Ishikawa (cell line): ENCODE measurements around the gene IL21R.

Source experiments
- CEBPB ChIP-seq: IDR thresholded peaks from 2 replicates; pipeline ENCODE4 v1.6.1; 2012
- CREB1 ChIP-seq: IDR thresholded peaks from 2 replicates; pipeline ENCODE4 v1.6.1; 2012; ENCODE audit warnings: low read depth
- EGR1 ChIP-seq: IDR thresholded peaks from 2 replicates; pipeline ENCODE4 v1.6.1; 2012
- EP300 ChIP-seq: IDR thresholded peaks from 2 replicates; pipeline ENCODE4 v1.6.1; 2012; ENCODE audit warnings: borderline replicate concordance
- FOXM1 ChIP-seq: IDR thresholded peaks from 2 replicates; pipeline ENCODE4 v1.6.1; 2012; ENCODE audit warnings: low read depth, borderline replicate concordance
- NFIC ChIP-seq: IDR thresholded peaks from 2 replicates; pipeline ENCODE4 v1.6.1; 2012
- RAD21 ChIP-seq: IDR thresholded peaks from 2 replicates; pipeline ENCODE4 v1.6.1; 2012; ENCODE audit warnings: low read depth
- TAF1 ChIP-seq: IDR thresholded peaks from 2 replicates; pipeline ENCODE4 v1.6.1; 2012; ENCODE audit warnings: low read depth, mild to moderate bottlenecking
- TCF12 ChIP-seq: IDR thresholded peaks from 2 replicates; pipeline ENCODE4 v1.6.1; 2012; ENCODE audit warnings: low read depth
- TEAD4 ChIP-seq: IDR thresholded peaks from 2 replicates; pipeline ENCODE4 v1.6.1; 2012
- YY1 ChIP-seq: IDR thresholded peaks from 2 replicates; pipeline ENCODE4 v1.6.1; 2012; ENCODE audit warnings: low read depth
- ZBTB7A ChIP-seq: IDR thresholded peaks from 2 replicates; pipeline ENCODE4 v1.6.1; 2012; ENCODE audit warnings: low read depth
- TF ChIP-seq, protein P1 (sequence below): IDR thresholded peaks from 2 replicates; pipeline ENCODE4 v1.6.1; 2012; ENCODE audit warnings: low read depth, mild to moderate bottlenecking
- TF ChIP-seq, protein P2 (sequence below): IDR thresholded peaks from 2 replicates; pipeline ENCODE4 v1.6.1; 2012
- TF ChIP-seq, protein P3 (sequence below): IDR thresholded peaks from 2 replicates; pipeline ENCODE4 v1.6.1; 2012

Gene IL21R

DNA sequence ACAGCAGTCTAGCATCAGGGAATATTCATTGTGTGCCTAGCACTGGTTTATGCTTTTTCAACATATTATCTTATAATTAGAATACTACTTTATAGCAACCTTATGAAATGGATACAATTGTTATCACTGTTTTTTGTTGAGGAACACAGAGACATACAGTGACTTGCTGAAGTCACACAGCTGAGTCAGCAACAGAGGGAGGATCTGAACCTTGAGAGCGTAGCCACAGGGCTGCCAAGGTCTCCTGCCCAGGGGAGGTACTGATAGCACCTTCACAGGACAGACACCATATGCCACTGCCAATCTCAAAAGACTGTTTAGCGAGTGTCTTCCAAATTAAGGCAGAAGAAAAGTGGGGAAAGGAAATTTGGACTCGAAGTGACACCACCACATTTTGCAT is 84.8 kb downstream of the IL21R start:
- TF ChIP-seq TCF12 = no peak
- TF ChIP-seq, protein P1, sequence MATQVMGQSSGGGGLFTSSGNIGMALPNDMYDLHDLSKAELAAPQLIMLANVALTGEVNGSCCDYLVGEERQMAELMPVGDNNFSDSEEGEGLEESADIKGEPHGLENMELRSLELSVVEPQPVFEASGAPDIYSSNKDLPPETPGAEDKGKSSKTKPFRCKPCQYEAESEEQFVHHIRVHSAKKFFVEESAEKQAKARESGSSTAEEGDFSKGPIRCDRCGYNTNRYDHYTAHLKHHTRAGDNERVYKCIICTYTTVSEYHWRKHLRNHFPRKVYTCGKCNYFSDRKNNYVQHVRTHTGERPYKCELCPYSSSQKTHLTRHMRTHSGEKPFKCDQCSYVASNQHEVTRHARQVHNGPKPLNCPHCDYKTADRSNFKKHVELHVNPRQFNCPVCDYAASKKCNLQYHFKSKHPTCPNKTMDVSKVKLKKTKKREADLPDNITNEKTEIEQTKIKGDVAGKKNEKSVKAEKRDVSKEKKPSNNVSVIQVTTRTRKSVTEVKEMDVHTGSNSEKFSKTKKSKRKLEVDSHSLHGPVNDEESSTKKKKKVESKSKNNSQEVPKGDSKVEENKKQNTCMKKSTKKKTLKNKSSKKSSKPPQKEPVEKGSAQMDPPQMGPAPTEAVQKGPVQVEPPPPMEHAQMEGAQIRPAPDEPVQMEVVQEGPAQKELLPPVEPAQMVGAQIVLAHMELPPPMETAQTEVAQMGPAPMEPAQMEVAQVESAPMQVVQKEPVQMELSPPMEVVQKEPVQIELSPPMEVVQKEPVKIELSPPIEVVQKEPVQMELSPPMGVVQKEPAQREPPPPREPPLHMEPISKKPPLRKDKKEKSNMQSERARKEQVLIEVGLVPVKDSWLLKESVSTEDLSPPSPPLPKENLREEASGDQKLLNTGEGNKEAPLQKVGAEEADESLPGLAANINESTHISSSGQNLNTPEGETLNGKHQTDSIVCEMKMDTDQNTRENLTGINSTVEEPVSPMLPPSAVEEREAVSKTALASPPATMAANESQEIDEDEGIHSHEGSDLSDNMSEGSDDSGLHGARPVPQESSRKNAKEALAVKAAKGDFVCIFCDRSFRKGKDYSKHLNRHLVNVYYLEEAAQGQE = no peak
- TF ChIP-seq EGR1 = no peak
- no peak for TF ChIP-seq FOXM1
- no peak for TF ChIP-seq NFIC
- TF ChIP-seq RAD21 = no peak
- TF ChIP-seq TAF1 = no peak
- TF ChIP-seq, protein P2, sequence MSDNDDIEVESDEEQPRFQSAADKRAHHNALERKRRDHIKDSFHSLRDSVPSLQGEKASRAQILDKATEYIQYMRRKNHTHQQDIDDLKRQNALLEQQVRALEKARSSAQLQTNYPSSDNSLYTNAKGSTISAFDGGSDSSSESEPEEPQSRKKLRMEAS = no peak
- TF ChIP-seq, protein P3, sequence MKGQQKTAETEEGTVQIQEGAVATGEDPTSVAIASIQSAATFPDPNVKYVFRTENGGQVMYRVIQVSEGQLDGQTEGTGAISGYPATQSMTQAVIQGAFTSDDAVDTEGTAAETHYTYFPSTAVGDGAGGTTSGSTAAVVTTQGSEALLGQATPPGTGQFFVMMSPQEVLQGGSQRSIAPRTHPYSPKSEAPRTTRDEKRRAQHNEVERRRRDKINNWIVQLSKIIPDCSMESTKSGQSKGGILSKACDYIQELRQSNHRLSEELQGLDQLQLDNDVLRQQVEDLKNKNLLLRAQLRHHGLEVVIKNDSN = no peak
- TF ChIP-seq YY1 = no peak

DNA sequence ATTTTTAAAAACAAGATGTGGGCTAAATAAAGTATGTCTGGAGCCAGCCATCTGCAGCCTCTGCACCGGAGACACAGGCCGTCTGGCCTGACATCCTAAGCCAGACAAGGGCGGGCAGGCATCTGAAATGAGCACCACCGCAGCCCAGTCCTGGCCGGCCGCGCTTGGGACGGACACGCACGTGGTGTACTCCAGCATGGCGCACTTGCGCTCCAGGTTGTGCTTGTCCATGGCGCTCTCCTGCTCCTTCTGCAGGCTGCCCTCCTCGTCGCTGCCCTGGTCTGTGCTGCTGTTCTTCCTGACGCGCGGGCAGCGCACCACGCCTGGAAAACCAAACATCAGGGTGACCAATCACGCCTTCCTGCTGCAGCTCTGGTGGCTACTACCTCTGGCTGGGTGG is 87.4 kb downstream of the IL21R start:
- TF ChIP-seq FOXM1 (no peak), TAF1 (no peak), CREB1 (no peak), TCF12 (no peak), YY1 (no peak), RAD21 (no peak), EP300 (no peak)
- TF ChIP-seq, protein P2 = no peak

DNA sequence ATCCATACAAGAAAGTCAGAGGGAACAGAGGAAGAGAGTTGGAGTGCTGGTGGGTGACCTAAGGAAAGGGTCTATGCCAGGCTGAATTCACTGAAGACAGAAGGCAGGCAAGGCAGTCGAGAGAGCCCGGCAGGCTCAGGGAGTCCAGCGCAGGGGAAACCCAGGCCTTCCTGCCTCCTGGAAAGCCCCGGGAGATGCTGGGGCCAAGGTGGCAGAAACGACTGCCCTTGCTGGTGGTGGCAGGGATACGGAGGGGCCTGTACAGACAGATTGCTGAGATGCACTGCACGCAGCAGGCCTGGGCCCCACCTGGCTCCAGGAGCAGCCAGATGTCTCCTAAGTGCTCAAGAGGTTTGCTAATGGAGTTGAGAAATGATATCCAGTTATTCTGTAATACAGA is 87.9 kb downstream of the IL21R start:
- no peak for TF ChIP-seq EP300
- TF ChIP-seq EGR1 = no peak
- TF ChIP-seq ZBTB7A = no peak
- no peak for TF ChIP-seq CEBPB
- TF ChIP-seq CREB1 = no peak
- TF ChIP-seq FOXM1 = no peak
- no peak for TF ChIP-seq TAF1
- TF ChIP-seq, protein P1 = no peak

DNA sequence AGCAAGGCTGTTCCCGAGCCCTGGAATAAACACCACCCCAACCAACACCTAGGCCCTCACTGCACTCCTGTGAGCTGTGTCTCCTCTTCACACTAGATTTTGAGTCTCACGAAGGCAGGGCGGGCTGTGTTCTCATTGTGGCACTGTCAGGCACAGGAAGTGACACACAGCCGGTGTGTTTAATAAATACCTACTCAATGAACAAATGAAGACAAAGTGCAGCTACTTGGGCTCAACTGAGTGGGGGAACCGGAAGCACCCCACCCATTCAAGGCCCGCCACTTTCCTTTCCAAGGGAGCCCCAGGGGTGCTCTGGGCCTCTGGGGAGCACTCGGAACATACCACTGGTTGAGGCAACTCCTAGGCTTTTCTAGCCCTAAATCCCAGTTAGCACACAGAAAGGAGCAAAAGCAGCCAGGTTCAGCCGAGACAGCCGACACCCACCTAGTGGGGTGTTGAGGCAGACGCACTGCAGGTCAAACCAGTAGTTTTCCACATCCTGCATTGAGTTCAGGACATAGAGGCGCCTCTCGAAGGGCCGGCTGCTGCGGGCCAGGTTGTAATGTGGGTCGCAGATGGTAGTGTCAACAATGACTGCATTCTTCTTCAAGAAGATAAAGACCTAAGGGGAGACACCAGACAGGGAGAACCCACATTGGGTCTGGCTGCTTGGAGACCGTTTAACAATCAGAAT is 90.1 kb downstream of the IL21R start:
- TF ChIP-seq, protein P3 = no peak
- TF ChIP-seq EP300 = no peak
- no peak for TF ChIP-seq TAF1
- no peak for TF ChIP-seq CREB1
- TF ChIP-seq, protein P2 = no peak
- no peak for TF ChIP-seq ZBTB7A
- no peak for TF ChIP-seq EGR1
- no peak for TF ChIP-seq TEAD4
- TF ChIP-seq NFIC = no peak
- TF ChIP-seq, protein P1 = no peak
- no peak for TF ChIP-seq FOXM1
- TF ChIP-seq RAD21 = no peak

DNA sequence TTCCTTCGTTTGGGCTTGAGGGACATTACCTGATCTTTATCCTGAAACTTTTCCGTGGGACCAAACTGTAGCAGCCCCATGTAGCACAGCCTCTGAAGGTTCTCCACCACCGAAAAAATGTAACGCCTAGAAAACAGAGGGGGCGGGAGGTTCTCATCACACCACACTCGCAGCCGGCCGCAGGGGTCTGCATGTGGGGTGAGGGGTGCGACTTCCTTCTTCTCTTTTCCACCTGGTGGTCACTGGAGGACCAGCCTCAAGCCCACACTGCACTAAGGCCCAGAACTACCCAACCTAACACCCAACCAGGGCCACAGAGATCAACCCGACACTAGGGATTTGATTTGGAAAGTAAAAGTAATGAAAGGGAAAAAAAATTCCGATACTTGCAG is 90.6 kb downstream of the IL21R start:
- TF ChIP-seq YY1 (no peak), TCF12 (no peak), CREB1 (no peak), NFIC (no peak), RAD21 (no peak), EP300 (no peak), TAF1 (no peak), FOXM1 (no peak), CEBPB (no peak), TEAD4 (no peak), EGR1 (no peak), ZBTB7A (no peak)
- TF ChIP-seq, protein P2 = no peak
- TF ChIP-seq, protein P3 = no peak
